H1 (cell line): ENCODE measurements around the gene ARHGAP6. TPM values are rescaled to one million over a fixed set of nuclear protein-coding genes. Genes with fewer than 3 reads are reported as not detected.

Experiments
- CTCF ChIA-PET: fragments of 300-600 bp; sonication (Branson Sonifier 250); formaldehyde crosslinking; loops from one replicate; lab custom pipeline; 2021; ENCODE audit not compliant: partially characterized antibody; lab: Charles Lee
- POLR2A ChIA-PET: fragments of 300-600 bp; sonication (Branson Sonifier 250); formaldehyde crosslinking; loops from one replicate; lab custom pipeline; 2021; ENCODE audit warnings: inconsistent platforms; ENCODE audit not compliant: partially characterized antibody; lab: Charles Lee
- DNase-seq, 2 experiments: peaks; one replicate each; pipeline versions ENCODE4 v3.0.0 to v3.0.0-alpha.2; 2010 to 2022; ENCODE audit warnings: low spot score in 2 of 2, low read depth in 1 of 2, mixed read lengths in 1 of 2
- FAIRE-seq: peaks from 2 replicates; lab custom pipeline; 2011; peaks lifted over from hg19 to GRCh38; lab: Jason Lieb, UNC
- H2AFZ ChIP-seq: 2 replicates; pipeline ENCODE4 v1.8.1; 2012; ENCODE audit warnings: low read length, inconsistent platforms
- H2AK5ac ChIP-seq: 2 replicates; pipeline ENCODE4 v1.6.1; 2013; ENCODE audit warnings: low read depth, low read length
- H2BK120ac ChIP-seq: replicated peaks from 2 replicates; pipeline ENCODE3; 2013; ENCODE audit warnings: low read depth, low read length, inconsistent platforms
- H2BK12ac ChIP-seq: 2 replicates; pipeline ENCODE4 v1.6.1; 2013; ENCODE audit warnings: low read depth, low read length
- H2BK15ac ChIP-seq: 2 replicates; pipeline ENCODE4 v1.6.1; 2013; ENCODE audit warnings: low read length
- H2BK20ac ChIP-seq: 2 replicates; pipeline ENCODE4 v1.6.1; 2013; ENCODE audit warnings: low read length
- H2BK5ac ChIP-seq: 2 replicates; pipeline ENCODE4 v1.6.1; 2013; ENCODE audit warnings: low read depth, low read length
- H3K14ac ChIP-seq: 2 replicates; pipeline ENCODE4 v1.6.1; 2013; ENCODE audit warnings: inconsistent platforms; ENCODE audit not compliant: insufficient read length
- H3K18ac ChIP-seq: 2 replicates; pipeline ENCODE4 v1.6.1; 2013; ENCODE audit warnings: low read length; ENCODE audit errors: extremely low read depth
- H3K23ac ChIP-seq: 2 replicates; pipeline ENCODE4 v1.6.1; 2013; ENCODE audit warnings: inconsistent platforms; ENCODE audit not compliant: insufficient read length
- H3K23me2 ChIP-seq: 2 replicates; pipeline ENCODE4 v1.6.1; 2013; ENCODE audit warnings: low read depth, low read length
- H3K27ac ChIP-seq: 2 replicates; pipeline ENCODE4 v1.6.1; 2011; ENCODE audit warnings: low read depth, low read length, inconsistent platforms
- H3K27me3 ChIP-seq, 4 experiments: replicated peaks in 1 of 4; 1 replicate in 1 of 4; 2 replicates in 3 of 4; pipeline versions ENCODE4 v1.6.1 to v1.8.1; 2011 to 2013; ENCODE audit warnings: low read length in 3 of 4, mild to moderate bottlenecking in 3 of 4, inconsistent platforms in 2 of 4, mixed read lengths in 2 of 4, moderate library complexity in 1 of 4; ENCODE audit not compliant: control insufficient read depth in 3 of 4, insufficient read depth in 3 of 4; ENCODE audit errors: extremely low read depth in 1 of 4
- H3K36me3 ChIP-seq, 4 experiments: 2 replicates each; pipeline versions ENCODE4 v1.6.1 to v1.8.1; 2011 to 2013; ENCODE audit warnings: mild to moderate bottlenecking in 4 of 4, low read length in 3 of 4, moderate library complexity in 2 of 4, control low read depth in 1 of 4, inconsistent platforms in 1 of 4; ENCODE audit not compliant: insufficient read depth in 4 of 4, control insufficient read depth in 2 of 4
- H3K4ac ChIP-seq: replicated peaks from 2 replicates; pipeline ENCODE3; 2013; ENCODE audit warnings: low read length, low read depth, mixed read lengths, inconsistent platforms; ENCODE audit not compliant: insufficient read length
- H3K4me1 ChIP-seq, 4 experiments: replicated peaks in 1 of 4; 1 replicate in 1 of 4; 2 replicates in 3 of 4; pipeline versions ENCODE4 v1.6.1 to v1.8.1; 2011 to 2013; ENCODE audit warnings: low read length in 3 of 4, inconsistent platforms in 2 of 4, mixed read lengths in 1 of 4; ENCODE audit not compliant: insufficient read depth in 4 of 4, control insufficient read depth in 3 of 4
- H3K4me2 ChIP-seq, 2 experiments: 2 replicates each; pipeline versions ENCODE4 v1.6.1 to v1.8.1; 2011 to 2013; ENCODE audit warnings: low read depth in 2 of 2, low read length in 2 of 2, control low read depth in 1 of 2, inconsistent platforms in 1 of 2, mild to moderate bottlenecking in 1 of 2; ENCODE audit not compliant: insufficient read depth in 1 of 2
- H3K4me3 ChIP-seq, 4 experiments: fragments of 200-600, 300-600 bp in 1 of 4; sonication (generic), shearing (Covaris generic), sonication (Bioruptor Twin) in 1 of 4; 2 replicates each; pipeline versions ENCODE4 v1.5.1 to v1.8.1; 2011 to 2016; ENCODE audit warnings: low read length in 4 of 4, low read depth in 3 of 4, control low read depth in 2 of 4, inconsistent platforms in 2 of 4, mild to moderate bottlenecking in 2 of 4, mixed read lengths in 1 of 4, moderate library complexity in 1 of 4; ENCODE audit not compliant: insufficient read depth in 2 of 4; ENCODE audit errors: extremely low read depth in 1 of 4
- H3K56ac ChIP-seq: replicated peaks from 2 replicates; pipeline ENCODE3; 2013; ENCODE audit warnings: low read depth, mild to moderate bottlenecking, mixed read lengths, low read length, inconsistent platforms; ENCODE audit not compliant: insufficient read length
- H3K79me1 ChIP-seq: 2 replicates; pipeline ENCODE4 v1.6.1; 2013; ENCODE audit warnings: low read depth, low read length, control low read depth
- H3K79me2 ChIP-seq, 2 experiments: 2 replicates each; pipeline versions ENCODE4 v1.6.1 to v1.8.1; 2012 to 2013; ENCODE audit warnings: low read length in 2 of 2, mild to moderate bottlenecking in 2 of 2, inconsistent platforms in 1 of 2; ENCODE audit not compliant: insufficient read depth in 2 of 2, control insufficient read depth in 1 of 2
- H3K9ac ChIP-seq, 4 experiments: replicated peaks in 1 of 4; 1 replicate in 1 of 4; 2 replicates in 3 of 4; pipeline versions ENCODE4 v1.6.1 to v1.8.1; 2011 to 2013; ENCODE audit warnings: low read depth in 3 of 4, low read length in 3 of 4, control low read depth in 2 of 4, mild to moderate bottlenecking in 2 of 4, moderate library complexity in 2 of 4, inconsistent platforms in 1 of 4; ENCODE audit errors: extremely low read depth in 1 of 4
- H3K9me3 ChIP-seq, 2 experiments: 2 replicates each; pipeline versions ENCODE4 v1.6.1 to v1.8.1; 2012 to 2013; ENCODE audit warnings: mild to moderate bottlenecking in 2 of 2, moderate library complexity in 2 of 2, control low read depth in 1 of 2, inconsistent platforms in 1 of 2, low read depth in 1 of 2, low read length in 1 of 2, mixed read lengths in 1 of 2; ENCODE audit not compliant: insufficient read depth in 2 of 2
- H4K20me1 ChIP-seq, 2 experiments: replicated peaks in 1 of 2; 2 replicates each; pipeline versions ENCODE3 to v1.8.1; 2011 to 2013; ENCODE audit warnings: inconsistent platforms in 2 of 2, low read length in 2 of 2, mild to moderate bottlenecking in 1 of 2; ENCODE audit not compliant: insufficient read depth in 2 of 2, control insufficient read depth in 1 of 2
- H4K5ac ChIP-seq: 2 replicates; pipeline ENCODE4 v1.6.1; 2013; ENCODE audit warnings: low read length, low read depth, mixed read lengths, inconsistent platforms; ENCODE audit not compliant: insufficient read length
- H4K8ac ChIP-seq: 2 replicates; pipeline ENCODE4 v1.8.0; 2013; ENCODE audit warnings: mild to moderate bottlenecking, moderate library complexity, low read length, inconsistent platforms; ENCODE audit not compliant: insufficient read depth; ENCODE audit errors: extremely low read depth
- H4K91ac ChIP-seq: replicated peaks from 2 replicates; pipeline ENCODE3; 2013; ENCODE audit warnings: low read length, mixed read lengths, inconsistent platforms; ENCODE audit not compliant: insufficient read length
- CHD2 ChIP-seq: IDR thresholded peaks from 2 replicates; pipeline ENCODE4 v1.6.1; 2012; ENCODE audit warnings: low read length, improper control_type of control experiment
- HDAC2 ChIP-seq, 2 experiments: fragments of 300-600 bp in 1 of 2; sonication (generic) in 1 of 2; IDR thresholded peaks; 2 replicates each; pipeline ENCODE4 v1.6.1; 2011 to 2012; ENCODE audit warnings: low read depth in 2 of 2, low read length in 2 of 2, mild to moderate bottlenecking in 2 of 2, moderate library complexity in 2 of 2, borderline replicate concordance in 1 of 2, inconsistent platforms in 1 of 2
- KDM4A ChIP-seq: IDR thresholded peaks from one replicate; pipeline ENCODE4 v1.7.1; 2012; ENCODE audit warnings: low read depth, mild to moderate bottlenecking, moderate library complexity, low read length, inconsistent platforms; ENCODE audit not compliant: severe bottlenecking
- SRF ChIP-seq: IDR thresholded peaks from 2 replicates; pipeline ENCODE4 v1.6.1; 2011; ENCODE audit warnings: mild to moderate bottlenecking, low read depth, low read length, moderate library complexity
- TAF1 ChIP-seq: IDR thresholded peaks from 2 replicates; pipeline ENCODE4 v1.6.1; 2011; ENCODE audit warnings: mild to moderate bottlenecking, low read depth, low read length
- WGBS, 2 experiments: shearing (Covaris generic) in 1 of 2; methylation state at CpG; one replicate each; pipeline versions ENCODE4 v1.1.6 to v1.1.7; 2013 to 2015; ENCODE audit warnings: low lambda C conversion rate in 2 of 2, mixed read lengths in 2 of 2, inconsistent platforms in 1 of 2, low coverage in 1 of 2, missing lambda C conversion rate in 1 of 2; ENCODE audit not compliant: insufficient replicate concordance in 2 of 2, insufficient coverage in 1 of 2, insufficient read length in 1 of 2; ENCODE audit errors: extremely low coverage in 1 of 2, missing lambda C conversion rate in 1 of 2; 5-methylcytosine and 5-hydroxymethylcytosine counted together
- polyA plus RNA-seq, 7 experiments: library from polyadenylated mRNA; depleted of rRNA in 3 of 7; stranded (reverse) in 5 of 7; unstranded in 2 of 7; fragments of >200 nt in 5 of 7; fragments of 200-250 nt in 2 of 7; gene quantifications; 1 replicate in 5 of 7; 2 replicates in 1 of 7; 4 replicates in 1 of 7; pipeline versions ENCODE4 v1.2.1 to v1.2.3, GENCODE V29; 2011 to 2013; ENCODE audit warnings: missing spikeins in 2 of 7, mixed read lengths in 2 of 7
- total RNA-seq: library from RNA; stranded (reverse); fragmentation: NEBNext Ultra II Directional; extraction: Animal tissue kit (Norgen Biotek cat#: 25700); gene quantifications from 2 replicates; pipeline ENCODE4 v1.2.1, GENCODE V29; 2021
- TF ChIP-seq, protein P1 (sequence below), 3 experiments: IDR thresholded peaks; 1 replicate in 2 of 3; 2 replicates in 1 of 3; pipeline versions ENCODE4 v1.5.1 to v1.6.1; 2011; ENCODE audit warnings: low read length in 3 of 3, mild to moderate bottlenecking in 3 of 3, inconsistent platforms in 2 of 3, low read depth in 1 of 3, moderate library complexity in 1 of 3; ENCODE audit not compliant: insufficient read depth in 1 of 3; ENCODE audit errors: control extremely low read depth in 1 of 3

ARHGAP6 gene
- total and polyA plus RNA-seq, 2 of the 8 experiments (the other 6 are each of a cell fraction or from before 2014, with no cell fraction given): 0.35 to 0.82 TPM

DNA sequence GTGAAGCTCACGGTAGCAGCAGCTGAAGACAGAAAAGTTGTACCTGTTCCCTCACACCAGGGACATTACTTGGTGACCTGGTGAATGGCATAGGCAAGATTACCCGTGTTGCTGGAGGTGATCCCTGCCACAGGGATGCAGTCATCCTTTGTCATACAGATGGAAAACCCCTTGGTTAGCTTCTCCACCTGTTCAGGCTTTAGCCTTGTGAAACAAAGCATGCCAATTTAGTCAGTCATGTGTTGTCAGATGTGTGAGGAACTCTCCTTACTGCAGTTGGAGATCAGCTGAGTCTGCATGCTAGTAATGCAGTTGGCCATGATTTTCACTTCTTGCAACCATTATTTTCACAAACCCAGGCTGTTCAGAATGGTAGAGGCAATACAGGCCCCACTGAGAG lies 331.6 kb downstream of the ARHGAP6 start:
- Histone ChIP-seq H3K23ac (no peak overlapping the region), H2AFZ (no peak overlapping the region)
- no peak for FAIRE-seq

More for the DNA sequence above, 331.6 kb downstream of the ARHGAP6 start:
- no peaks in the 10 kb centered on the region; a peak in 1 of 7 replicates for H3K4me1 ChIP-seq
- H4K5ac ChIP-seq: no peak overlapping the region
- no peak overlapping the region for H3K4me2 ChIP-seq
- H4K91ac ChIP-seq: no peak overlapping the region
- no peak overlapping the region for H2BK120ac ChIP-seq
- H2BK15ac ChIP-seq: no peak overlapping the region
- H3K27me3 ChIP-seq: no peaks in the 10 kb centered on the region
- H3K4ac ChIP-seq: no peak overlapping the region
- no peak overlapping the region for H3K14ac ChIP-seq
- no peaks in the 10 kb centered on the region for H3K23me2 ChIP-seq
- CTCF ChIA-PET: interaction anchor here (0.6 to 0.8 kb wide), 2 partner anchors 36 to 1114 kb away, joined by 3 read pairs; no protein-coding TSS in a partner anchor
- no peaks in the 10 kb centered on the region for H3K79me2 ChIP-seq
- H3K79me1 ChIP-seq: no peaks in the 10 kb centered on the region
- H3K56ac ChIP-seq: no peak overlapping the region
- no peak overlapping the region for H2BK12ac ChIP-seq
- H2BK20ac ChIP-seq: no peak overlapping the region
- no peak for TF ChIP-seq TAF1
- TF ChIP-seq SRF: no peak
- TF ChIP-seq CHD2: no peak
- TF ChIP-seq KDM4A: no peak
- TF ChIP-seq, protein P1, sequence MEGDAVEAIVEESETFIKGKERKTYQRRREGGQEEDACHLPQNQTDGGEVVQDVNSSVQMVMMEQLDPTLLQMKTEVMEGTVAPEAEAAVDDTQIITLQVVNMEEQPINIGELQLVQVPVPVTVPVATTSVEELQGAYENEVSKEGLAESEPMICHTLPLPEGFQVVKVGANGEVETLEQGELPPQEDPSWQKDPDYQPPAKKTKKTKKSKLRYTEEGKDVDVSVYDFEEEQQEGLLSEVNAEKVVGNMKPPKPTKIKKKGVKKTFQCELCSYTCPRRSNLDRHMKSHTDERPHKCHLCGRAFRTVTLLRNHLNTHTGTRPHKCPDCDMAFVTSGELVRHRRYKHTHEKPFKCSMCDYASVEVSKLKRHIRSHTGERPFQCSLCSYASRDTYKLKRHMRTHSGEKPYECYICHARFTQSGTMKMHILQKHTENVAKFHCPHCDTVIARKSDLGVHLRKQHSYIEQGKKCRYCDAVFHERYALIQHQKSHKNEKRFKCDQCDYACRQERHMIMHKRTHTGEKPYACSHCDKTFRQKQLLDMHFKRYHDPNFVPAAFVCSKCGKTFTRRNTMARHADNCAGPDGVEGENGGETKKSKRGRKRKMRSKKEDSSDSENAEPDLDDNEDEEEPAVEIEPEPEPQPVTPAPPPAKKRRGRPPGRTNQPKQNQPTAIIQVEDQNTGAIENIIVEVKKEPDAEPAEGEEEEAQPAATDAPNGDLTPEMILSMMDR (IDR thresholded peaks at IDR 0.05; ENCODE audit: control extremely low read depth in 1 of 3, insufficient read depth in 1 of 3, low read depth in 1 of 3, low read length in 3 of 3): no peak
- TF ChIP-seq HDAC2 (IDR thresholded peaks at IDR 0.05; ENCODE audit: borderline replicate concordance in 1 of 2, low read depth in 2 of 2, low read length in 2 of 2): no peak
- no peaks in the 10 kb centered on the region for H4K20me1 ChIP-seq
- H2BK5ac ChIP-seq: no peak overlapping the region
- 74% methylated on average over 2 of the region's 2 CpGs; no CpG with 5 or more reads in 1 of the 2 experiments for WGBS, 2 experiments
- H4K8ac ChIP-seq: no peak overlapping the region
- H2AK5ac ChIP-seq: no peak overlapping the region
- H3K4me3 ChIP-seq: no peak overlapping the region
- no peak for DNase-seq
- no peaks in the 10 kb centered on the region for H3K9me3 ChIP-seq
- H3K36me3 ChIP-seq: no peaks in the 10 kb centered on the region
- POLR2A ChIA-PET: no interaction called here
- no peak overlapping the region for H3K18ac ChIP-seq
- no peak overlapping the region for H3K27ac ChIP-seq
- H3K9ac ChIP-seq: no peak overlapping the region
